Activated T-cell treated with anti-CD3 and anti-CD28 coated beads for 24 hours (primary cell): ENCODE data around the gene SLC2A5.

Experiments used
- DNase-seq: peaks from one replicate; pipeline ENCODE4 v3.0.0-alpha.2; 2020; ENCODE audit warnings: low read depth

SLC2A5 gene

GRCh38 chr1:9062021-9062471 is 7.4 kb downstream of the SLC2A5 start:
- no peak for DNase-seq

GRCh38 chr1:9061252-9061960 is 8.0 kb downstream of the SLC2A5 start:
- no peak for DNase-seq

DNA sequence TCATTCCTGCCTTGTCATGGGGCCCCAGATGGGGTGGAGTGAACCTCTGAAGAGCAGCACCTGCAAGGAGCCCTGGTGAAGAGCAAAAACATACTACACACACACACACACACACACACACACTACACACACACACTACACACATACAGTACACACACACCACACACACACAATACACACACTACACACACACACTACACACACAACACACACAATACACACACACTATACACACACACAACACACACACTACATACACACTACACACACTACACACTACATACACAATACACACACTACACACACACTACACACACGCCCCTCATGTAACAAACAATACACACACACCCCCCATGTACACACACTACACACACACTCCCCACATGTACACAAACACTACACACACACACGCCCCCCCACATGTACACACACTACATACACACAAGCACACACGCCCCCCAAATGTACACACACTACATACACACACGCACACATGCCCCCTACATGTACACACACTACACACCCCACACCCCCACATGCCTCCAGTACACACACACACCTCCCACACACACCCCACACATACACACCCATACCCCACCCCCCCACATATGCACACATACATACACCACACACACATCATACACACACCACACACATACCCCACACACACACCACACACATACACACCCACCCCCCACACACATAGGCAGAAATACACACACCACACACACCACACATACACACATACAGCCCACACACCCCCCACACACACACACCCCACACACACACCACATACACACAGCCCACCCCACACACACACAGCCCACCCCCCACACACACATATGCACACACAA is 9.3 kb downstream of the SLC2A5 start:
- no peak for DNase-seq

- no peak for DNase-seq
These were observed 11.0 kb downstream of the SLC2A5 start for GRCh38 chr1:9058465-9058864.

DNA sequence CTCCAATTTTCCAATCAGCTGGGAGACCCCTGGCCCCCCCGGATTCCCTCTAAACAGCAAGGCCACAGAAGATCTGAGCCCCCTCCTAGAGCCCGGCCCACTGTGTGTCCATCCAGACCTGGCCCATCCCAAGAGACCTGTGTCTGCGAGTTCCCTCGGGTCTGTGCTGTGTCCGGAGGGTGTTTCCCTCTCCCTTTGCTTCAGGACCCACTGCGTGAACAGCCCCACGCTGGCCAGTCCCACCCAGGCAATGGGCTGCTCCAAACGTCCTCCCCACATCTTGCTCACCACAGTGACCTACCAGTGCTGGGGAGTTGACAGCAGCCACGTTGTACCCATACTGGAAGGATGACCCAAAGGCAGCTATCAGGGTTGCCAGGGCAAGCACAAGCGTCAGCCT is 11.6 kb downstream of the SLC2A5 start:
- no peak for DNase-seq

GRCh38 chr1:9052272-9053049 is 17.0 kb downstream of the SLC2A5 start:
- DNase-seq = no peak

DNA sequence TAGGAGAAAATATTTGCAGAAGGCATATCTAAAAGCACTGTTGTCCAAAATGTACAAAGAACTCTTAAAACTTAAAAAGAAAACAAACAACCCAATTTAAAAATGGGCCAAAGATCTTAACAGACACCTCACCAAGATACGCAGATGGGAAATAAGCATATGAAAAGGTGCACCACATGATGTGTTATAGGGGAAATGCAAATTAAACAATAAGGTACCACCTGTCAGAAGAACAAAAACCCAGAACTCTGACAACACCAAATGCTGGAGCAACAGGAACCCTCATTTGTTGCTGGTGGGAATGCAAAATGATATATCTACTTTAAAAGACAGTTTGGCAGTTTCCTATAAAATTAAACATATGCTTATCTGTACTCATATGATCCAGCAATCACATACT is 18.1 kb downstream of the SLC2A5 start:
- DNase-seq = no peak

DNA sequence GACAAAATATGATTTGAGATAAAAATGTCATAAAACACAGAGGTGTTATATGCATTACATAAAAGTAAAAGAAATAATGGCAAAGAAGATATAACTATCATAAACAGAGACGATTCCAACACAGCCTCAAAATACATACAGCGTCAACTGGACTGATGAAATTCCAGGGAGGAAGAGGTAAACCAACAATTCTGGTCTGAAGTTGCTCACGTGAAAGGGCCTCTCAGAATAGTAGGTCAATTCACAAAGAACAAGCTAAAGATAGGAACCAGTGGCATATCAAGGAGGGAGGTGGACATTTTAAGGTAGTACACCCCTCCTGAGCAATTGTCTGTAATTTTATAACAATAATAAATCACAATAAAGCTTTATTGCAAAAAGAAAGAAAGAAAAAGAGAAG is 18.6 kb downstream of the SLC2A5 start:
- no peak for DNase-seq

DNA sequence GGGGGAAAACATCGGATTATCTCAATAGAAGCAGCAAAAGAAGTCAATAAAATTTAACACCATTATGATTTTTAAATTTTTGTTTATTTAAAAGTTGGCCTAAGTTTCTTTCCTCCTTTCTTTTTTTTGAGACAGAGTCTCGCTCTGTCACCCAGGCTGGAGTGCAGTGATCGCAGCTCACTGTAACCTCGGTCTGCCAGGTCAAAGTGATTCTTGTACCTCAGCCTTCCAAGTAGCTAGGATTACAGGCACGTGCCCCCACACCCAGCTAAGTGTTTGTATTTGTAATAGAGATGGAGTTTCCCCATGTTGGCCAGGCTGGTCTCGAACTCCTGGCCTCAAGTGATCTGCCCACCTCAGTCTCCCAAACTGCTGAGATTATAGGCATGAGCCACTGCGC is 20.9 kb downstream of the SLC2A5 start:
- no peak for DNase-seq

GRCh38 chr1:9047019-9047418 is 22.4 kb downstream of the SLC2A5 start:
- no peak for DNase-seq

- DNase-seq = no peak
These were observed 23.4 kb downstream of the SLC2A5 start for GRCh38 chr1:9045861-9046510.

- no peak for DNase-seq
These were observed 25.2 kb downstream of the SLC2A5 start for GRCh38 chr1:9044236-9044635.

- DNase-seq = no peak
These were observed 27.2 kb downstream of the SLC2A5 start for GRCh38 chr1:9042272-9042671.

- no peak for DNase-seq
These were observed 28.2 kb downstream of the SLC2A5 start for GRCh38 chr1:9041116-9041779.

- no peak for DNase-seq
These were observed 28.8 kb downstream of the SLC2A5 start for GRCh38 chr1:9040659-9041030.

- DNase-seq = no peak
These were observed 29.4 kb downstream of the SLC2A5 start for GRCh38 chr1:9039761-9040658.

GRCh38 chr1:9038881-9039760 is 30.3 kb downstream of the SLC2A5 start:
- DNase-seq = no peak

DNA sequence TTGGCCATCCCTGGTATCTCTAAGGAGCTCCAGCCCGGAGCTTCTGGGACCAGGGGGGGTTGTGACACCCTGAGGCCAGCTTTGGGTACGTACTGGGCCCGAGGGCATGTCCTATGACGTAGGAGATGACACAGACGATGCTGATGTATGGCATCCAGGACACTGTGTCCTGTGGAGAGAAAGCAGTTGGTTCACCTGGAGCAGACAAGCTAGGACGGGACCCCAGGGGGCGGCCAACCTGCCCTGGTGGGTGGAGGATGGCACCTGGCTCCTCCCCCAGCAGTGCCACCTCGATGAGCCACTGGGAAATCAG is 31.1 kb downstream of the SLC2A5 start:
- no peak for DNase-seq

DNA sequence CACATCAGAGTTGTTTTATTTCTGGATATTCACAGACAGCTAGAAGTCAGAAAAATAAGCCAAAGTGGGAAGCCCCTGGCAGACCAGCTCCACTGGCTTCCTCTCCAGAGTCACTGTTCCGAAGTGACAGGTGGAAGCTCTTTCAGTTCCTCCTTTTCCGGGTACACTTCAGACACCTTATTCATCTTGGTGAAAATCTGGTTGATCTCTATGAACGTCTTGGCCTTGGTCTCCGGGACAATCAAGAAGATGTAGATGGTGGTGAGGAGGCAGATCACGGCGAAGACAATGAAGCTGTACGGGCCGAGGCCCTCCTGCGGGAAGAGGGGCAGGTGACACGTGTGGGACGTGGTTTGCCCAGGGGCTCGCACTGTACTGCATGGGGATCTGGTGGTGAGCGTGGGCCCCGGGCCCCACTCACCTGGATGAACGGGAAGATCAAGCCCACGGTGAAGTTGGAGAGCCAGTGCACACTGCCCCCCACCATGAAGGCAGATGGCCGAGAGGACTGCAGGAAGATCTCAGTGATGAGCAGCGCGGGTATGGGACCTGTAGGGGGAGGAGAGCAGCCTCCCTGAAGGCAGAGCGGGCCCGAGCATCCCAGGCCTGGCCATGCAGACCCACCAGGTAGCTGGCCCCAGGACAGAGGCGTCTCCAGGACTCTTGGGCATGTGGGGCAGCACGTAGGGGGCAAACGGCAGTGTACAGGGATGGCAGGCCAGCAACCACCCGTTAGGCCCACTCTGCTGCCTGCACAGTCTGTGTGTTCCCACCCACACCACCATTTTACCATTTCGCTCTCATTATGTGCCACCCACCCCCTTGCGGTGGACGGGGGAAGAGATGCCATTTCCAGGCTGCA is 31.7 kb downstream of the SLC2A5 start:
- no peak for DNase-seq
